HG02759 (cell line): Measurements from ENCODE around the gene TARS2.

Source experiments
- ATAC-seq: cut with Tn5 transposase; IDR thresholded peaks from one replicate; pipeline ENCODE4 v1.9.1; 2021; ENCODE audit warnings: mild to moderate bottlenecking, moderate library complexity; ENCODE audit not compliant: unreplicated experiment

Gene TARS2

DNA sequence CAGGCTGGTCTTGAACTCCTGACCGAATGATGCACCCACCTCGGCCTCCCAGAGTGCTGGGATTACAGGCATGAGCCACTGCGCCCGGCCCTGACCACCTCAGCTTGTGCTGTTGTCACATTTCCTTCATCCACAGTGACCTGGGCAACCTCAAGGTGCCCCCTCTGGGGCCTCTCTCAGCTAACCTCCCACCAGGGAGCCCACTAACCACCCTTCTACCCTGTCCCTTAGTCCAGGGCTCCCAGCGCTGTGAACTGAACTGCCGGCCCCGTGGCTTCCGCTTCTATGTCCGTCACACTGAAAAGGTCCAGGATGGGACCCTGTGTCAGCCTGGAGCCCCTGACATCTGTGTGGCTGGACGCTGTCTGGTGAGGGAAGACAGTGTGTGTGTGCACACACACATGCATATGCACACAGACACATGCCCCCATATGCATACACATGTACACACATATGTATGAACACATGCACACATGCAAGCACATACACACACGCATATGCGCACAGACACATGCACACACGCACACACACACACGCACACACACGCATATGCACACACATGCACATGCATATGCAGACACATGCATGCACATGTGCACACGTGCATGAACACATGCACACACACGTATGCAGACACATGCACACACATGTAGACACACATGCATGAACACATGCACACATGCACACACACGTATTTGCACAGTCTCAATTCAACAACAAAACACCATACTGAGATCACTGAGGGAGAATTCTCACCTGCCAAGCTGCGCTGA lies 68.2 kb downstream of the TARS2 start:
- ATAC-seq = no peak

DNA sequence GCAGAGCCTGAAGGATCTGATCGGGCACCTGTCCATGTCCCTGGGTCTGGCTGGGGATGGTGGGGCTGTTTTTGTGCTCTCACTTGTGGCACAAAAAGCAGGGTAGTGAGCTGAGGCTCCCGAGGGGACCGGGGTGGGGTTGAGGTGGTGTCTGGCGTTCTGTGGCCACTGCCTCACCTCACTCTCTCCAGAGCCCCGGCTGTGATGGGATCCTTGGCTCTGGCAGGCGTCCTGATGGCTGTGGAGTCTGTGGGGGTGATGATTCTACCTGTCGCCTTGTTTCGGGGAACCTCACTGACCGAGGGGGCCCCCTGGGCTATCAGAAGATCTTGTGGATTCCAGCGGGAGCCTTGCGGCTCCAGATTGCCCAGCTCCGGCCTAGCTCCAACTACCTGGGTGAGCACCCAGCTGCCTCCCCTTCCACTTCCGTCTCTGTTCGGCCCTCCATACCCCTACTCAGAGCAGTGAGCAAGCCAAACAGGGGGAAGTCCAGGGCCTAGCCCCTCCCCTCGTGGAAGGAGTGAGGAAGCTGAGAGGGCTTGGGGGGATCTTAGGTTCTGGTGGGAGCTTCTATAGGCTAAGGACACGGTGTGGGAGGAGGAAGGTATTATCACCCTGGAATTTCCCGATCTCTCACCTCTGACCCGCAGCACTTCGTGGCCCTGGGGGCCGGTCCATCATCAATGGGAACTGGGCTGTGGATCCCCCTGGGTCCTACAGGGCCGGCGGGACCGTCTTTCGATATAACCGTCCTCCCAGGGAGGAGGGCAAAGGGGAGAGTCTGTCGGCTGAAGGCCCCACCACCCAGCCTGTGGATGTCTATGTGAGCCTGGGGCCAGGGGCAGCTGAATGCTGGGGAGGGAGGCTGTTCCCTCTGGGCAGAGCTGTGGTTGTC lies 69.0 kb downstream of the TARS2 start:
- no peak for ATAC-seq

DNA sequence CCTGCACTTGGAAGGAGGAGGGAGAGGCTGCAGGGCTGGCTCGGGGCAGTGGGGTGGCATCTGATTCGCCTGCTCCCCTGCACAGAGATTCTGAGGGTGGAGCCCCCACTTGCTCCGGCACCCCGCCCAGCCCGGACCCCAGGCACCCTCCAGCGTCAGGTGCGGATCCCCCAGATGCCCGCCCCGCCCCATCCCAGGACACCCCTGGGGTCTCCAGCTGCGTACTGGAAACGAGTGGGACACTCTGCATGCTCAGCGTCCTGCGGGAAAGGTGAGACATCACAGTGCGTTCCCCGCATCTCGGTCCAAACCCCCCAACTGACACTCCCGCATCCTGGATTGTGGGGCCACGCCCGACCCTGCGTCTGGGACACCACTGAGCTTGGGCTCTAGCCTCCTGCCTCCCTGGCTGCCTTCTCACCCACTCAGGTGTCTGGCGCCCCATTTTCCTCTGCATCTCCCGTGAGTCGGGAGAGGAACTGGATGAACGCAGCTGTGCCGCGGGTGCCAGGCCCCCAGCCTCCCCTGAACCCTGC lies 69.9 kb downstream of the TARS2 start:
- no peak for ATAC-seq
